Measurements from ENCODE around the gene SLCO4A1. TPM values are rescaled to one million over a fixed set of nuclear protein-coding genes. Genes with fewer than 3 reads are reported as not detected.

Gene SLCO4A1
- total and polyA plus RNA-seq, 2 donors, result 1.4 to 24.8 TPM

- Histone ChIP-seq H3K27ac (ENCODE audit: low read depth) (no peak overlapping the region), H3K4me1 (ENCODE audit: insufficient read depth) (no peaks in the 10 kb centered on the region), H3K36me3 (ENCODE audit: insufficient read depth) (no peaks in the 10 kb centered on the region), H3K4me3 (ENCODE audit: low read depth, low read length) (no peak overlapping the region)
- no peak for DNase-seq (ENCODE audit: extremely low spot score)
- 93% methylated on average over 37 of the region's 37 CpGs for WGBS
Measured at GRCh38 chr20:62686869-62687830, 44.8 kb downstream of the SLCO4A1 start.

GRCh38 chr20:62688083-62688482 lies 45.8 kb downstream of the SLCO4A1 start:
- 96% methylated on average over 11 of the region's 11 CpGs for WGBS
- H3K4me1 ChIP-seq (ENCODE audit: insufficient read depth), result no peaks in the 10 kb centered on the region
- H3K27ac ChIP-seq (ENCODE audit: low read depth), result no peak overlapping the region
- H3K4me3 ChIP-seq (ENCODE audit: low read depth, low read length), result no peak overlapping the region
- no peaks in the 10 kb centered on the region for H3K36me3 ChIP-seq (ENCODE audit: insufficient read depth)
- no peak for DNase-seq (ENCODE audit: extremely low spot score)

- Histone ChIP-seq H3K36me3 (ENCODE audit: insufficient read depth) (no peaks in the 10 kb centered on the region), H3K4me3 (ENCODE audit: low read depth, low read length) (no peak overlapping the region), H3K4me1 (ENCODE audit: insufficient read depth) (no peaks in the 10 kb centered on the region), H3K27ac (ENCODE audit: low read depth) (no peak overlapping the region)
- WGBS, result 78% methylated on average over 29 of the region's 29 CpGs
- no peak for DNase-seq (ENCODE audit: extremely low spot score)
Measured at GRCh38 chr20:62688855-62689460, 46.7 kb downstream of the SLCO4A1 start.

- Histone ChIP-seq H3K27ac (ENCODE audit: low read depth) (no peak overlapping the region), H3K4me1 (ENCODE audit: insufficient read depth) (no peaks in the 10 kb centered on the region), H3K4me3 (ENCODE audit: low read depth, low read length) (no peak overlapping the region), H3K36me3 (ENCODE audit: insufficient read depth) (no peaks in the 10 kb centered on the region)
- 85% methylated on average over 17 of the region's 17 CpGs for WGBS
- no peak for DNase-seq (ENCODE audit: extremely low spot score)
Measured at GRCh38 chr20:62689861-62690260, 47.6 kb downstream of the SLCO4A1 start.

GRCh38 chr20:62690261-62690820 lies 48.0 kb downstream of the SLCO4A1 start:
- H3K4me1 ChIP-seq (ENCODE audit: insufficient read depth), result no peaks in the 10 kb centered on the region
- DNase-seq (ENCODE audit: extremely low spot score), result no peak
- WGBS, result 89% methylated on average over 17 of the region's 17 CpGs

GRCh38 chr20:62691487-62691886 lies 49.2 kb downstream of the SLCO4A1 start:
- H3K27ac ChIP-seq (ENCODE audit: low read depth), result no peak overlapping the region
- no peaks in the 10 kb centered on the region for H3K36me3 ChIP-seq (ENCODE audit: insufficient read depth)
- no peak overlapping the region for H3K4me3 ChIP-seq (ENCODE audit: low read depth, low read length)
- WGBS, result 78% methylated on average over 15 of the region's 15 CpGs
- no peaks in the 10 kb centered on the region for H3K4me1 ChIP-seq (ENCODE audit: insufficient read depth)
- no peak for DNase-seq (ENCODE audit: extremely low spot score)

More at GRCh38 chr20:62690261-62690820, 48.0 kb downstream of the SLCO4A1 start:
- no peaks in the 10 kb centered on the region for H3K36me3 ChIP-seq (ENCODE audit: insufficient read depth)
- H3K27ac ChIP-seq (ENCODE audit: low read depth), result no peak overlapping the region
- no peak overlapping the region for H3K4me3 ChIP-seq (ENCODE audit: low read depth, low read length)

GRCh38 chr20:62692176-62692575 lies 49.9 kb downstream of the SLCO4A1 start:
- Histone ChIP-seq H3K4me3 (ENCODE audit: low read depth, low read length) (no peak overlapping the region), H3K27ac (ENCODE audit: low read depth) (no peak overlapping the region), H3K36me3 (ENCODE audit: insufficient read depth) (no peaks in the 10 kb centered on the region), H3K4me1 (ENCODE audit: insufficient read depth) (no peaks in the 10 kb centered on the region)
- 76% methylated on average over 8 of the region's 8 CpGs for WGBS
- DNase-seq (ENCODE audit: extremely low spot score), result no peak

GRCh38 chr20:62692801-62693523 lies 50.7 kb downstream of the SLCO4A1 start:
- 79% methylated on average over 22 of the region's 22 CpGs for WGBS
- Histone ChIP-seq H3K36me3 (ENCODE audit: insufficient read depth) (no peaks in the 10 kb centered on the region), H3K4me1 (ENCODE audit: insufficient read depth) (no peaks in the 10 kb centered on the region), H3K27ac (ENCODE audit: low read depth) (no peak overlapping the region), H3K4me3 (ENCODE audit: low read depth, low read length) (no peak overlapping the region)
- DNase-seq (ENCODE audit: extremely low spot score), result no peak

GRCh38 chr20:62693524-62693922 lies 51.2 kb downstream of the SLCO4A1 start:
- no peak for DNase-seq (ENCODE audit: extremely low spot score)
- H3K36me3 ChIP-seq (ENCODE audit: insufficient read depth), result no peaks in the 10 kb centered on the region
- H3K4me1 ChIP-seq (ENCODE audit: insufficient read depth), result no peaks in the 10 kb centered on the region
- WGBS, result 76% methylated on average over 10 of the region's 10 CpGs
- no peak overlapping the region for H3K27ac ChIP-seq (ENCODE audit: low read depth)
- no peak overlapping the region for H3K4me3 ChIP-seq (ENCODE audit: low read depth, low read length)

GRCh38 chr20:62694106-62694505 lies 51.8 kb downstream of the SLCO4A1 start:
- Histone ChIP-seq H3K27ac (ENCODE audit: low read depth) (no peak overlapping the region), H3K4me1 (ENCODE audit: insufficient read depth) (no peaks in the 10 kb centered on the region), H3K36me3 (ENCODE audit: insufficient read depth) (no peaks in the 10 kb centered on the region), H3K4me3 (ENCODE audit: low read depth, low read length) (no peak overlapping the region)
- no peak for DNase-seq (ENCODE audit: extremely low spot score)
- 78% methylated on average over 10 of the region's 10 CpGs for WGBS

- DNase-seq (ENCODE audit: extremely low spot score), result no peak
- no peaks in the 10 kb centered on the region for H3K4me1 ChIP-seq (ENCODE audit: insufficient read depth)
- no peaks in the 10 kb centered on the region for H3K36me3 ChIP-seq (ENCODE audit: insufficient read depth)
- no peak overlapping the region for H3K27ac ChIP-seq (ENCODE audit: low read depth)
- WGBS, result 83% methylated on average over 15 of the region's 15 CpGs
- no peak overlapping the region for H3K4me3 ChIP-seq (ENCODE audit: low read depth, low read length)
Measured at GRCh38 chr20:62694868-62695267, 52.6 kb downstream of the SLCO4A1 start.

- no peaks in the 10 kb centered on the region for H3K4me1 ChIP-seq (ENCODE audit: insufficient read depth)
- H3K27ac ChIP-seq (ENCODE audit: low read depth), result no peak overlapping the region
- no peaks in the 10 kb centered on the region for H3K36me3 ChIP-seq (ENCODE audit: insufficient read depth)
- WGBS, result 82% methylated on average over 32 of the region's 32 CpGs
- no peak for DNase-seq (ENCODE audit: extremely low spot score)
- H3K4me3 ChIP-seq (ENCODE audit: low read depth, low read length), result no peak overlapping the region
Measured at GRCh38 chr20:62695448-62696414, 53.4 kb downstream of the SLCO4A1 start.

All from urinary bladder (tissue), 4 donors.